Measurements from ENCODE around the gene ALCAM.

GRCh38 chr3:105572501-105572900, 205.8 kb downstream of the ALCAM start:
- TF ChIP-seq CTCF (IDR thresholded peaks at IDR 0.05), result no peak
- TF ChIP-seq POLR2A (IDR thresholded peaks at IDR 0.05), result no peak
